Stimulated activated CD8-positive, alpha-beta memory T cell treated with anti-CD3 and anti-CD28 coated beads, Interleukin-2, amount 100 ng/mL, for 1 hour (primary cell): ENCODE data around the gene LAGE3.
"Not testable (repeated sequence)": the region's sequence is repeated elsewhere in the genome, so short reads cannot be mapped to it uniquely, and the experiment has no call there.

Experiments
- DNase-seq, 2 donors: peaks; one replicate each; pipeline ENCODE4 v3.0.0-alpha.2; 2020; ENCODE audit warnings: low read depth in 2 of 2

LAGE3 gene

DNA sequence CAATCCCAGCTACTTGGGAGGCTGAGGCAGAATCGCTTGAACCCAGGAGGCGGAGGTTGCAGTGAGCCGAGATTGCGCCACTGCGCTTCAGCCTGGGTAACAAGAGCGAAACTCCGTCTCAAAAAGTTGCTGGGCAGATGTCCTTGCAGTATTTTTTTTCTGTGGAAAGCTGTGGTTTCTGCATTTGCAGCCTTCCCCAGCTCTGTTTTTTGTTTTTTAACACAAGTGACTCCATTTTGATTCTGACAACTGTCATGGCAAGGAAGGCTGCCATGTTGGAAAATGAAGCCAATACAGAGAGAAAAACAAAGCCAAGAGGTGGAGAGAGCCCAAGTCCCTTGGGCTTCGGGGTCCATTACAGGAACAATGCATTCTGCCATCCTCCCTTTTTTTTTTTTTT, 23.0 kb upstream of the LAGE3 start:
- DNase-seq, result no peak

DNA sequence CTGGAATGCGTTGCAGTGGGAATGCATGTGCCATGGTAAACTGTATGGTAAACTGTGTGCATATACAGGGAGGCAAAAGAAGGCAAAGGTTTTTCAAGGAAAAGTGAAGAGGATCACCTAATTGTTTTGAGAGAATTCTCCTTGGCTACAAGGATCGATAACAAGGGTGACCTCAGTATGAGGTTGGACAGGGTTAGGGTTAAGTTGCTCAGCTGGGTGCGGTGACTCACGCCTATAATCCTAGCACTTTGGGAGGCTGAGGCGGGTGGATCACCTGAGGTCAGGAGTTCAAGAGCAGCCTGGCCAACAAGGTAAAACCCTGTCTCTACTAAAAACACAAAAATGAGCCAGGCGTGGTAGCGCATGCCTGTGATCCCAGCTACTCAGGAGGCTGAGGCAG, 22.3 kb upstream of the LAGE3 start:
- DNase-seq, result not testable (repeated sequence)

DNA sequence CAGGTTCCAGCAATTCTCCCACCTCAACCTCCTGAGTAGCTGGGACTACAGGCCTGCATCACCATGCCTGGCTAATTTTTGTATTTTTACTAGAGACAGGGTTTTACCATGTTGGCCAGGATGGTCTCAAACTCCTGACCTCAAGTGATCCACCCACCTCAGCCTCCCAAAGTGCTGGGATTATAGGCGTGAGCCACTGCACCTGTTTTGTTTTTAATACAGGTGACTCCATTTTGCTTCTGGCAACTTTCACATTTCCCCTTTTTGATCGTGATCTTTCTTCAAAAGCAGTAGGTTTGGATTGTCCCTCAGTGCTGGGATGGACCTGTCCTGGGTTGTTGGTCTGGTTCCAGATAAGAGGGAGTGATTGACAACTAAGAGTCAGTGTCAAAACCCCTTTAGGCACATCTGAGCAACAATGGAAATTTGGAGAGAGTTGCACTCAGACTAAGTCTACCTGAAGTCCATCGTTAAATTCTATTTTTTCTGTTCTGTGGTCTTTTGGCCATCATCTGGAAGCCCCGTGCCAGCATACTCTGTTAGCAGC, 17.6 kb upstream of the LAGE3 start:
- not testable (repeated sequence) for DNase-seq

DNA sequence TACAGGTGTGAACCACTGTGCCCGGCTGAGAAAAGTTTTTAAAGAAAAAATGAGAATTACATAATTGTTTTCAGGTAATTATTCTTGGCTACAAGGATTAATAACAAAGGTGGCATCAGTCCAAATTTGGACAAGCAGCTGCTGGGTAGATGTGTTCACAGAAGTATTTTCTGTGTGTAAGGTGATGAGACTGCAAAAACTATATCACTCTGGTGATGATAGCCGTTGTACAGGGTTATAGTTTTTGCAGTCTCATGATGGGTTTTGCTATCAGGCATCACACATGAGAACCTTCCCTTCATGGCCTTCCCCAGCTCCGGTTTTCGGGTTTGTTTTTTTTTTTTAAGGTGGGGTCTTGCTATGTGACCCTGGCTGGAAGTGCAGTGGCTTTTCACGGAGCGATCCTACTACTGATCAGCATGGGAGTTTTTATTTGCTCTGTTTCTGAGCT, 16.4 kb upstream of the LAGE3 start:
- DNase-seq, result no peak

DNA sequence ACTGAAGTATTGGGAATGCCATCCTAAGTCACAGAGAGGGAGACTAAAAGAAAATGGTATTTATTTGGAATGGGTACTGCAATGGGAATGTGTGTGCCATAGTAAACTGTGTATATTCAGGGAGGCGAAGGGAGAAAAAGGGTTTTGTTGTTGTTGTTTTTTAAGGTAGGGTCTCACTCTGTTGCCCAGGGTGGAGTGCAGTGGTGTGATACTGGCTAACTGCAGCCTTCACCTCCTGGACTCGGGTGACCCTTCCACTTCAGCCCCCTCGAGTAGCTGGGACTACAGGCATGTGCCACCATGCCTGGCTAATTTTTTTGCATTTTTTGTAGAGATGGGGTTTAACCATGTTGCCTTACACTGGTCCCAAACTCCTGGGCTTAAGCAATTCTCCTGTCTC, 15.6 kb upstream of the LAGE3 start:
- no peak for DNase-seq

DNA sequence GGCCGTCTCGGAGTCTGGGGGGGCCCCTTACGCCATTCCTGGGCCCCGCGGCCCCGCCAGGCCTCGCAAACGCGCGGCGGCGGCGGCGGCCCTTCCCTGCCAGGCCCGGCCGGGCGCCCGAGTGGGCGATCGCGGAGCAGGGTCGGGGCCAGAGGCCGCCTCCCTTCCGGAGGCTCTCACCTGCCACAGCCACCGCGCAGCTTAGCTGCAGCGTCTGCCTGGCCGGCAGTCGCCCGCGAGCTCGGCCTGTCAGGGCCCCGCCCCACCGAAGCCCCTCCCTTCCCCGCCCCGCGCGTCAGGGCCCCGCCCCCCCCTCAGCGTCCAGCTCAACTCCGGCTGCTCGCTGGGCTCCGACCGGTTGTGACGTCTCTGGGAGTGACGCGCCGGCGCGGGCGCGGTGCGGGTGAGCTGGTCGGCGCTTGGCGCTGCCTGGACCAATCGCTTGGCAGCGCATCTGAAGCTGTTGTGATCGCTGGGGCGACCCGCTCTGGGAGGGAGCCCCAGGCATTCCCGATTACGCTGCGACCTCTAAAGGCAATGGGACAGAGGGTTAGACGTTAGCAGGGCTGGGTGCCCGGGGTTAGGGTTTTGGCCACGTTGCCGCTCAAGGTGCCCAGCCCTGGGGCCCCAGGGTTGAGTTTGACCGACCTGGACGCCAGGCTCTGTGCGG, 11.5 kb upstream of the LAGE3 start, which contains the start of gene SLC10A3:
SLC10A3 (minus strand) TSS at position 216 of the 670 bp plus-strand sequence. CDS start 1,689 bp downstream, outside the sequence.
- DNase-seq, result peak; percentile 73 to 76

DNA sequence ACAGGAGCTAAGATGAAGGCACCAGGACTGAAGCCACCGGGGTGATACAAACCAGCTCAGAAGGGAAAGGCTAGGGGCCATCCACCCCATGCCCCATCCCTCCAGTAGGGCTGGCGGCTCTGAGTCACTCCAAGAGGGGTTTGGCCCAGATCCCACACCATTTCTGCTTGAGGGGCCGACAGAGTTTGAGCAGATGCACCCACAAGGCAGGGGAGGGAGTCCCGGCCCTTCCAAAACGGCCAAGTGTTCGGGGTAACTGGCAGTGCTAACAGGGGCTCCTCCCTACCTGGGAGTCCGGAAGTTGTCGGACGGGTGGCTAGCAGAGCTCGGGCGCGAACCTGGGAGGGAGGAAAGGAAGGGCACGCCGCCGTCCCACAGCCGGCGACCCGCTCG, 10.9 kb upstream of the LAGE3 start:
- no peak for DNase-seq

DNA sequence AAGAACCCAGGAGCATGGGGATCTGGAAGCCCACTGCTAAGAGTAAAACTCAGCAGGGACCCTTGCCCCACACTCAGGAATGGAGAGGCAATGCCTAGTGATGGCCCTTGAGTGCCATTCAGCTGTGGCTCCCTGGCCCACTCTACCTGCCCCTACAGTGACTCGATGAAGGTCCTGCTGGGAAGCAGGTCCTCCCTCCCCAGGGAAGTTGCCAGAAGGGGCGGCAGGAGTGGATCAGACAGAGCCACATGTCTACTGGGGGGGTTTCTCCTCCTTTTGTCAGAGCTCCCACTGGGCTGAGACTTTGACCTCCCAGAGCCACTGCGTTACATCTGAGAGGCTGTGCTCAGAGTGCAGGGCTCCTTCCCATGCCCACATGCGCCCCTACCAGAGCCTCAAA, 10.1 kb upstream of the LAGE3 start:
- no peak for DNase-seq

DNA sequence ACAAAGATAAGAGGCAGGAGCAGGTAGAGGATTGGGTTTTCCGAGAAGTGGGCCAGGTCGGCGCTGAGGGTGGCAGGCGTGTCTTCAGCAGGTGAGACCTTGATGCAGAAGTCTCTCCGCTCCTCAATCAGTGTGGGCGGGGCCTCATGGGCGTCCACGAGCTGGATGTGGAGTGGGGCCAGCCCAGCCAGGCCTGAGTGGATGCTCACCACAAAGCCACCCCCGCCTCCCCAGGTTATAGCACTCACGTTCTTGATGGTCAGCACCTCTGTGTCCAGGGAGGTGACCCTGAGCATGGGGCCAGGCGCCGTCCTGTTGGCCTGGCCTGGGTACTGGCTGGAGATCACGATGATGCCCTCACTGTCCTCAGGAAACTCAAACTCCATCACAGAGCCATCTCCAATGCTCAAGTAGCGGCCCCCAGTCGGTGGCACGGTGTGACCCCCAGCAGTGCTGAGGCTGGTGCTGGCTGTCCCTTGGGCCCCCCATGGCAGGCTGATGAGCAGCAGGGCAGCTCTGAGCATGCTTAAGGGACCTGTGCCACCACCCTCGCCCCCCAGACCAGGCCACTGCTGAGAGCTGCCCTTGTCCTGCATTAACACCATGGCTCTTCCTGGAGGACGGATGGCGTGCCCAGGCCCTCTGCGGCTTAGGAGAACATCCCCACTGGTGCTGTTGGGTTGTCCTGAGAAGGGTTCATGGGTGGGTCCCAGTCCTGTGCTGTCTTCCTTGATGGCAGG, 9.4 kb upstream of the LAGE3 start:
- no peak for DNase-seq

DNA sequence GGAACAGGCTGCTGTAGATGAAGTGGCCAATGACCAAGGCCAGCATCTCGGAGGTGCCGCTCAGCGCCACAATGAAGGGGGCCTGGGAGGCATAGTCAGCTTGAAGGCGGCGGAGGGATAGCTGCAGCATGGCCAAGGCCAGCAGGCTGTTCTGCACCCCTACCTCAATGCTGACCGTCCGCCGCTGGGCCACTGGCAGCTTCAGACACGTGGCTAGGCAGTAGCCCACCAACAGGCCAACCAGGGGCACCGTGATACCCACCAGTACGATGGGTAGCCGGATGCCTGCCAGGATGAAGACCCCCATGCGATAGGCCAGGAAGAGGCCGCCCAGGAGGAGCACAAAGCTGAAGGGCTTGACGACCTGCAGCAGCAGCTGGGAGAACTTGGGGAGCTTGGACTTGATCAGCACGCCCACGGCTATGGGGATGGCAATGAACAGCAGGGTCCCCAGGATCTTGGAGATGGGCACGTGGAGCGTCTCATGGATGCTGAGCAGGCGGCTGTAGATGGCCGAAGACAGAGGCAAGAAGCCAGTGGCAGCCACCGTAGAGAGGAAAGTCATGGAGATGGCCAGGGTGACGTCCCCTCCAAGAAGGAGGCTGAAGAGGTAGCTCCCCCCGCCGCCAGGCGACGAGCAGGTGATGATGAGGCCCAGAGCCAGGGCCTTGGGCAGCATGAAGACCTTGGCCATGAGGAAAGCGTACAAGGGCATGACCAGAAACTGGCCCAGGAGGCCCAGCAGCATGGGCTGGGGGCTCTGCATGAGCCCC, 8.6 kb upstream of the LAGE3 start:
- no peak for DNase-seq

DNA sequence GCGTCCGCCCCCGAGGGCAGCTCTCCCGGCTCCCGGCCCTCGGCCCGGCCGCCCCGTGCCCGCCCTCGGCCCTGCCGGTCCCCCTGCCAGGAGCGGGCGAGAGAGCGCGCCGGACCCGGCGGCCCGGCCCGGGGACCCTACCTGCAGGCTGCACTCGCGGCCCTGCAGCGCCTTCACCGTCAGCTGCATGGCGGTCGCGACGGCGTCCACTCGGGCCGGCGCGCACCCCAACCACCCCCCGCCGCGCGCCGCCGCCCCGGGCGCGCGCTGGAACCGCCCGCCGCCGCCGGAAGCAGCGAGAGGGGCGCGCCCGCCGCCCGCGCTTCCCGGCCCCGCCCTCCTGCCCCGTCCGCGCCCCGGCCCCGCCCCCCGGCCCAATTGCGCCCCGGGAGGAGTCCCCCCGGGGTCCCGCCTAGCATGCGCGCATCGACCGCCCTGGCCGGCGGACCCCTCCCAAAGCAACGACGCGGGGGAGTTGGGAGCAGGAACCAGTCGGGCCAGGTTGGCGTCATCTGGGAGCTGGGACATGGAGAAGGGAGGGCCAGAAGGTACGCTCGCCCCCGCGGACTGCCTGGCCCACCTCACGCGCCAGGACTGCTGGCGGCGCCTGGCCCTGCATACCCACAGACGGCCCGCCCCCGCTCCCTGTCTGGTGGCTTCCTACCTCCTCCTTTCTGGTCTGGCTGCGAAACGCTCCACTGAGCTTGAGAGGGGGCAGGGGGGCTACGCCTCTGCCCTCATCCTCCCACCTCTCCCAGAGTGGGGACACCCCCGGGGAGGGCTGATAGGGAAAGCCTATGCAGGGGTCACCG, 7.5 kb upstream of the LAGE3 start, which contains the start of gene UBL4A:
UBL4A (minus strand) TSS at position 220 of the 812 bp plus-strand sequence; CDS start at position 189, 31 bp downstream.
- no peak for DNase-seq

DNA sequence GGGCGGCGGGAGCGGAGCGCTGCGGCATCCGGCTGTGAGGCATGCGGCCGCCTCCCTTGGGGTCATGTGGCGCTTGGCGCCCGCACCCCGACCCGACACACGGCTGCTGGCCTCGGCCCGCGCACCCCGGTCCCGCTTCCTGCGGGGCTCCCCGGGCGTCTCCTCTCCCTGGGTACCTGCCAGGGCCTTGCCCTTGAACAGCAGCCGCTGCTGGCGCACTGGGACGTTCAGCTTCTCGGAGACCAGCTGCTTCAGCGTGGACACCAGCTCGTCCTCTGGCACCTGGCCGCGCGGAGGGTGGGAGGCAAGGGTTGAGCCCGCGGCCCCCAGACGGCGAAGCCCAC, 6.9 kb upstream of the LAGE3 start:
- DNase-seq, result no peak

DNA sequence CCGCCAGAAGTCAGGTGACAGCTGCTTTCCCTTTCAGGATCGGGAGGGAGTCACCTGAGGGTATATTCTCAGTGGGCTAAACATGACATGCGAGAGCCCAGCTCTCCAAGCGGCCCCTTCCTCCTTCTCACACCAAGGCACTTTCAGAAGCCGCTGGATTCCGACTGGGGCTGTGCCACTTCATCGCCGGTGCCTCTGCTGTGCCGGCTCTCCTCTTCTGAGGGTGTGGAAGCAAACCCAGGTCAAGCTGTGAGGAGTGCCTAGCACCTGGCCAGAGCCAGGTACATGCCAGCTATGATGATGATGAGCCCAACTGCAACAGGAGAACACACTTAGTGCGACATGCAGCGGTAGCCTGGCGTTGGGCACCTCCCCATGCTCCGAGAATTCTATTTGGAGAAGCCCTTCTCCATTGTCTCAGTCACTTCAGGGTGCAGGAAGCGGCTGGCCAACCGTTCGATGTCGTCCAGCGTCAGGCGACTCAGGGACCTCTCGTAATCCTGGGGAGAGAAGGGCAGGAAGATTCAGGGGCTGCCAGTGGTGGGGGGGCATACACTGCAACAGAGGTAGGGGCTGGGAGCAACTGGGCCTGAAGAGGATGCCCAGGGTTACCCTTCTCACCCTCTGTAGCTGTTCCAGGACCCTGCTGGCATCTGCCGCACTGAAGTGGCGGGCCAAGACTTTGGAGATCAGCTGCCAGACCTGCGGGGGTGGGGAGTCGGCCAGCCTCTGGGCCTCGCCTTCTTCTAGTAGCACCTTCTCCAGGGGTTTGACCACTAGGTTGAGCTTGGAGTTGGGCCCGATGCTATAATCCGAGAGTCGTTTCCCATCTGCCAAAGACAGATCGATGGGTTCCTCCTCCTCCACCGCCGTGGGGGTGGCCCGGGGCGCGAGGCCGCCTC, 6.3 kb upstream of the LAGE3 start:
- no peak for DNase-seq

DNA sequence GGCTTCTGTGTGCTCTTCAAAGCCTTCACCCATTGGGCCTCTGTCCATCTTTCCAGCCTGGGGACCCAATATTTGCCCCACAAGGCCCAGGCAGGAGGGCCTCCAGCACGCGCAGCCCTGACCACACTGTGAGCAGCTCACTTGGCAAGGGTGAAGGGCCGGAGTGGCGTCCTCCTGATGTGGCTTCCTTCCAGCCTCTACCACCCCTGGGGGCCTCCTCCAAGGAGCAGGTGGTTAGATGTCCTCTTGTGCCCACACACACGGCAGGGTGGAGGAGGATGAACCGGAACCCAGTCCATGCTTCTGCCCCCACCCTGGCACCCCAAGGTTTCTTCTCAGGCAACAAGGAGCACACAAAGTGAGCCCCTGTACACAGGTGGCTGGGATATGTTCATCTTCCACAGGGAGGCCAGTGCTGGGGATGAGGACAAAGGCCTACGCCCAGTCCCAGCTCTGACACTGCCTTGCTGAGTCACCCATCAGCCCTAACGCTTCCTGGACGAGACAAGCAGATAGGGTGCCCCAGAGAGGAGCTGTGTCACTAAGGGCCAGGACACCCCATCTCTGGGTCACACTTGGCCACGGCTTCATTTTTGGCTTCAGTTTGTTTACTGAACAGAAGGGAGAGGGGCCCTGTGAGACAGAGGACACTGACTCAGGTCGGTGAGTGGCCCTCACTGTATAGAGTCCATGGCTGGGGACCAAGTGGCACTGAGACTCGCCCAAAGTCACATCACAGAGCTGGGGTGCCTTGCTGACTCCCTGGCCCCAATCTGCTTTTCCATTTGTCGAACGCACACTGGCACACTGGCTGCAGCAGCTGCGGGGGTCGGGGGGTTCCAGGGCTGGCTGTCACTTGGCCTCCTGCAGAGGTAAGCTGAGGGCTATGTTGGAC, 5.4 kb upstream of the LAGE3 start:
- no peak for DNase-seq

DNA sequence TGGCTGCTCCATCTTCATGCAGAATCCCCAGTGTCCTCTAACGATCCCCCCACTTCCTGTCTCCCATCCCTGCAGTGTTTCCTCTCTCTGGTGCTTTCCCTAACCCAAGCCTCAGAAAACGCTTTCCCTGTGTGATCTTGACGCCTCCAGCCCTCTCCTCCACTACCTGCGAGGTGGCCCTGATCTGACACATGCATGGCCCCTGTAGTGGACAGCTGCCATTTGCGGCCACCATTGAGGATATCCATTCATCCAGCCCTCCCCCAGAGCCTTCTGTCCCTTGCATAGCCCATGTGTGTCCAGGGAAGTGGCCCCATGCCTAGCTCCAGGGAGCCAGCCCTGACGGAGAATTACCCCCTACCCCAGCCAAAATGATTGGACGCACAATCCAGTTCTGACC, 4.2 kb upstream of the LAGE3 start:
- DNase-seq, result no peak

DNA sequence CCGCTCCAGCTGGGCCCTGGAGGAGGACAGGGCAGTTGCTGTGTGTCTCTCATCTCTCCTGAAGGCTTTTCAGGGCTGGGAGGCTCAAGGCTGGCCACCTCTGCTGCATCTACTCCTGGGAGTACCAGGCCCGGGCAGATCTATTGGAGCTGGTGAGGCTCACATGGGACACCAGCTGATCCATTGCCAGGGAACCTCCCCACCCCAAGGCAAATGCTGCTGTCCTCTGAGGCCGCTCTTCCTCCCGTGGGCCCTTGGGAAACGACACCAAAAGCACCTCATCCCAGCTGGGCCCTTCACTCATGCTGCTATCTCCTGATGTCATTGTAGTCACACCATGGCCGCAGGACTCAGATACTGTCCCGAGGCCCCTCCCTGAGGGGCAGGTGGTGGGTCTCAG, 3.7 kb upstream of the LAGE3 start:
- no peak for DNase-seq

DNA sequence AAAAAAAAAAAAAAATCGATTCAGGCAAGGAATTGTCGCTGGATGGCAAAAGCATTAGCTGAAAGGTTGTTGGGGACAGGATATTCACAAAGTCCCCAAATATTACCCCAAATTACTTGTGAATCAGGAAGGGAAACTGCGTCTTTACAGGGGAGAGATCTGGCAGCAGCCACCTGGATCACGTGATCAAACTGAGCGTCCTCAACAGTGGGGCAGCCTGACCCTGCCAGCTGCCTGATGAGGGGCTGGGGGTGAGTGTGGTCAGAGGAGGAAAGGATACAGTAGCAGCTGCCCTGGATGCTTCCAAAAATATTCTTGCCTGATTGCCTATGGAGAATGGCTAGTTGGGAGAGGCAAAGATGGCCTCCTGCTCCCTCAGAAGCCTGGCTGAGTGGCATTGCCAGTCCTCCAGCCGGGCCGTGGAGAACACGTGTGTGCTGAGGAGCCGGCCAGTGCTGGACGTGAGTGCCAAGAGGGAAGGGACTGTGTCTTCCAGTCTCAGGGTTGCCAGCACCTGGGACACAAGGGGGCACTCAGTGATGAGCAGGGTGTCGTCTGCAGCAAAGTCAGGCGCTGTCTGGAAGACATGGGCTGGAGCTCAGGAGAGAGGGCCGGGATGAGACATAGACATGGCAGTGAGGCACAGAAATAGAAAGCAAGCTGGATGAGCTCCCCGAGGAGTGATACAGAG, 3.0 kb upstream of the LAGE3 start:
- no peak for DNase-seq

DNA sequence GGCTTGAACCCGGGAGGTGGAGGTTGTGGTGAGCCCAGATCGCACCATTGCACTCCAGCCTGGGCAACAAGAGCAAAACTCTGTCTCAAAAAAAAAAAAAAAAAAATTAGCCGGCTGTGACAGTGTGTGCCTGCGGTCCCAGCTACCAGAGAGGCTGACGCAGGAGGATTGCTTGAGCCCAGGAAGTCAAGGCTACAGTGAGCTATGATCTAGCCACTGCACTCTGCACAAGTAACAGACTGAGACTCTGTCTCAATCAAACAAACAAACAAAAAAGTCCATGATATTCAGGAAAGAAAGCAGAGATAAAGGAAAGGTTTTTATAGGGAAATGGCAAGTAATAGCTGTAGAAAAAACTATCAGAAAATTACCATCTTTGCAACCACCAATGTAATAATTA, 2.1 kb upstream of the LAGE3 start:
- DNase-seq, result no peak
